DOHH2 (cell line): ENCODE results near the gene ZNRF4.

Source experiments
- H3F3A ChIP-seq: fragments of 200-600 bp; sonication (generic), shearing (Covaris generic); 2 replicates; pipeline ENCODE4 v1.6.0; 2016; ENCODE audit warnings: antibody characterized with exemption, mild to moderate bottlenecking; ENCODE audit not compliant: control insufficient read depth, insufficient read depth
- H3K27ac ChIP-seq: fragments of 200-600 bp; sonication (generic); 2 replicates; pipeline ENCODE4 v1.5.1; 2014; ENCODE audit warnings: low read depth, mild to moderate bottlenecking, low read length, moderate library complexity
- H3K27me3 ChIP-seq: fragments of 200-600 bp; sonication (generic); 2 replicates; pipeline ENCODE4 v1.6.1; 2014; ENCODE audit warnings: mild to moderate bottlenecking, low read length, mixed read lengths; ENCODE audit not compliant: control insufficient read depth
- H3K36me3 ChIP-seq: fragments of 200-600 bp; sonication (generic); 2 replicates; pipeline ENCODE4 v1.6.1; 2014; ENCODE audit warnings: mild to moderate bottlenecking, low read length, moderate library complexity, mixed read lengths; ENCODE audit not compliant: control insufficient read depth
- H3K4me1 ChIP-seq: fragments of 200-600 bp; sonication (generic); 2 replicates; pipeline ENCODE4 v1.6.1; 2014; ENCODE audit warnings: mild to moderate bottlenecking, low read length, mixed read lengths; ENCODE audit not compliant: control insufficient read depth
- H3K4me2 ChIP-seq: fragments of 200-600 bp; sonication (generic); 2 replicates; pipeline ENCODE4 v1.6.0; 2014; ENCODE audit warnings: mild to moderate bottlenecking, low read length, moderate library complexity
- H3K4me3 ChIP-seq: fragments of 200-600 bp; sonication (generic); 2 replicates; pipeline ENCODE4 v1.5.1; 2014; ENCODE audit warnings: mild to moderate bottlenecking, low read length, mixed read lengths
- H3K79me2 ChIP-seq: fragments of 200-600 bp; sonication (generic); 2 replicates; pipeline ENCODE4 v1.6.1; 2014; ENCODE audit warnings: mild to moderate bottlenecking, low read length, mixed read lengths; ENCODE audit not compliant: control insufficient read depth
- H3K9me2 ChIP-seq: fragments of 200-600 bp; sonication (generic); replicated peaks from 2 replicates; pipeline ENCODE4 v1.6.1; 2014; ENCODE audit warnings: mild to moderate bottlenecking, low read length, mixed read lengths; ENCODE audit not compliant: control insufficient read depth
- H3K9me3 ChIP-seq: fragments of 200-600 bp; sonication (generic); 2 replicates; pipeline ENCODE4 v1.6.1; 2014; ENCODE audit warnings: antibody characterized with exemption, low read length, mixed read lengths; ENCODE audit not compliant: control insufficient read depth, insufficient read depth
- H4K20me1 ChIP-seq: fragments of 200-600 bp; sonication (generic); 2 replicates; pipeline ENCODE4 v1.6.0; 2014; ENCODE audit warnings: low read depth, mild to moderate bottlenecking, antibody characterized with exemption, low read length, moderate library complexity; ENCODE audit not compliant: control insufficient read depth, insufficient read depth
- EZH2phosphoT487 ChIP-seq: fragments of 200-600 bp; sonication (generic); IDR thresholded peaks from 2 replicates; pipeline ENCODE4 v1.6.1; 2017; ENCODE audit warnings: borderline replicate concordance, mild to moderate bottlenecking, antibody characterized with exemption, low read length, moderate library complexity, mixed read lengths
- TF ChIP-seq, protein P1 (sequence below): fragments of 200-600 bp; sonication (generic); IDR thresholded peaks from one replicate; pipeline ENCODE4 v1.5.1; 2014; ENCODE audit warnings: antibody characterized with exemption, mild to moderate bottlenecking, low read depth, low read length; ENCODE audit not compliant: poor library complexity, severe bottlenecking

ZNRF4 gene

DNA sequence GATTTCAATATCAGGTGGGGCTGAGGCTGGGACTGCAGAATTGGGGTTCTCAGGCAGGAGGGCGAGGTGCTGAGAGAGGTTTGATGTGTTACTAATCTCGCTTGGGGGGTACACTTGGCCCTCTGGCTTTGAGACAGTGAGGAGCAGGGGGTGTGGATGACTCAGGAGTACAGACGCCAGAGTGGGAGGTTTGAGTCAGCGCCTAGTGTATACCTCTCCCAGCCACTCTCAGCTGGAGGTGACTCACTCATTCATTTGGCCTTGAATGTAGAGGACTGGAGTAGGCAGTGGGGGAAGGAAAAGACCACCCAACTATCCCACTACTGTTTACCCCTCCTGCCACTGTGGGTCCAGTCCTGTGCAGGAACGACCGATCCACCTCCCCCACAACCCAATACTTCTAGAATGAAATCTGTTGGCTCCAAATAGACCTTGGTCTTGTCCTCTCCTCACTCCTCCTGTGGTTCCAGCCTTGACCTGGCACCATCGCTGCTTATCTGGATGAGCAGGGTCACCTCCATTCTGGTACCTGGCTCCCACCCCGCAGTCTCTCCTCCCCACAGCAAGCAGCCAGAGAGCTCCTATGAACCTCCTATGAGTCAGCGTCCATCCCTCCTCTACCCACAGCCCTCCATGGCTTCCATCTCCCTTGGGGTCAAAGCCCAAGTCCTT lies 20.1 kb upstream of the ZNRF4 start:
- no peak overlapping the region for H3K4me2 ChIP-seq
- H3F3A ChIP-seq = no peaks in the 10 kb centered on the region
- H3K4me1 ChIP-seq = no peaks in the 10 kb centered on the region
- no peaks in the 10 kb centered on the region for H3K79me2 ChIP-seq
- no peaks in the 10 kb centered on the region for H3K27me3 ChIP-seq
- no peaks in the 10 kb centered on the region for H3K9me3 ChIP-seq
- H4K20me1 ChIP-seq = no peaks in the 10 kb centered on the region
- TF ChIP-seq, protein P1, sequence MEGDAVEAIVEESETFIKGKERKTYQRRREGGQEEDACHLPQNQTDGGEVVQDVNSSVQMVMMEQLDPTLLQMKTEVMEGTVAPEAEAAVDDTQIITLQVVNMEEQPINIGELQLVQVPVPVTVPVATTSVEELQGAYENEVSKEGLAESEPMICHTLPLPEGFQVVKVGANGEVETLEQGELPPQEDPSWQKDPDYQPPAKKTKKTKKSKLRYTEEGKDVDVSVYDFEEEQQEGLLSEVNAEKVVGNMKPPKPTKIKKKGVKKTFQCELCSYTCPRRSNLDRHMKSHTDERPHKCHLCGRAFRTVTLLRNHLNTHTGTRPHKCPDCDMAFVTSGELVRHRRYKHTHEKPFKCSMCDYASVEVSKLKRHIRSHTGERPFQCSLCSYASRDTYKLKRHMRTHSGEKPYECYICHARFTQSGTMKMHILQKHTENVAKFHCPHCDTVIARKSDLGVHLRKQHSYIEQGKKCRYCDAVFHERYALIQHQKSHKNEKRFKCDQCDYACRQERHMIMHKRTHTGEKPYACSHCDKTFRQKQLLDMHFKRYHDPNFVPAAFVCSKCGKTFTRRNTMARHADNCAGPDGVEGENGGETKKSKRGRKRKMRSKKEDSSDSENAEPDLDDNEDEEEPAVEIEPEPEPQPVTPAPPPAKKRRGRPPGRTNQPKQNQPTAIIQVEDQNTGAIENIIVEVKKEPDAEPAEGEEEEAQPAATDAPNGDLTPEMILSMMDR = no peak
- H3K36me3 ChIP-seq = no peaks in the 10 kb centered on the region
- no peaks in the 10 kb centered on the region for H3K9me2 ChIP-seq
- no peak overlapping the region for H3K27ac ChIP-seq
- no peak overlapping the region for H3K4me3 ChIP-seq

DNA sequence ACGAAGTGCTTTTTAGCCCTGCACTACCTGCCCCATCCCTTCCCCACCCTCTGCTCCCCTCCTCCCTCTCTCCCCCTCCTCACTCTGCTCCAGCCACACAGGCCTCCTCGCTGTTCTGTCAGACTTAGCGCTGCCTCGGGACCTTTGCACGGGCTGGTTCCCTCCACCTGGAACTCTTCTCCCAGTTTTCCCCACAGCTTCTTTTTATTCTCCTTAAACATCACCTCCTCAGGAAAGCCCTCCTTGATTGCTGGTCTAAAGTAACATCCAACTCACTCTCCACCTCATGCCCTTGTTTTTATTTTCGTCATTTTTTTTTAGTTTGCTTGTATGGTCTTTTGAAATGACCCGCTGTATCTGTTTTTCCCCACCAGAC lies 19.6 kb upstream of the ZNRF4 start:
- Histone ChIP-seq H3K9me2 (no peaks in the 10 kb centered on the region), H3F3A (no peaks in the 10 kb centered on the region), H3K27me3 (no peaks in the 10 kb centered on the region), H3K36me3 (no peaks in the 10 kb centered on the region), H4K20me1 (no peaks in the 10 kb centered on the region), H3K4me1 (no peaks in the 10 kb centered on the region), H3K4me3 (no peak overlapping the region), H3K9me3 (no peaks in the 10 kb centered on the region), H3K27ac (no peak overlapping the region), H3K79me2 (no peaks in the 10 kb centered on the region), H3K4me2 (no peak overlapping the region)
- no peak for TF ChIP-seq EZH2phosphoT487
- TF ChIP-seq, protein P1 = no peak

DNA sequence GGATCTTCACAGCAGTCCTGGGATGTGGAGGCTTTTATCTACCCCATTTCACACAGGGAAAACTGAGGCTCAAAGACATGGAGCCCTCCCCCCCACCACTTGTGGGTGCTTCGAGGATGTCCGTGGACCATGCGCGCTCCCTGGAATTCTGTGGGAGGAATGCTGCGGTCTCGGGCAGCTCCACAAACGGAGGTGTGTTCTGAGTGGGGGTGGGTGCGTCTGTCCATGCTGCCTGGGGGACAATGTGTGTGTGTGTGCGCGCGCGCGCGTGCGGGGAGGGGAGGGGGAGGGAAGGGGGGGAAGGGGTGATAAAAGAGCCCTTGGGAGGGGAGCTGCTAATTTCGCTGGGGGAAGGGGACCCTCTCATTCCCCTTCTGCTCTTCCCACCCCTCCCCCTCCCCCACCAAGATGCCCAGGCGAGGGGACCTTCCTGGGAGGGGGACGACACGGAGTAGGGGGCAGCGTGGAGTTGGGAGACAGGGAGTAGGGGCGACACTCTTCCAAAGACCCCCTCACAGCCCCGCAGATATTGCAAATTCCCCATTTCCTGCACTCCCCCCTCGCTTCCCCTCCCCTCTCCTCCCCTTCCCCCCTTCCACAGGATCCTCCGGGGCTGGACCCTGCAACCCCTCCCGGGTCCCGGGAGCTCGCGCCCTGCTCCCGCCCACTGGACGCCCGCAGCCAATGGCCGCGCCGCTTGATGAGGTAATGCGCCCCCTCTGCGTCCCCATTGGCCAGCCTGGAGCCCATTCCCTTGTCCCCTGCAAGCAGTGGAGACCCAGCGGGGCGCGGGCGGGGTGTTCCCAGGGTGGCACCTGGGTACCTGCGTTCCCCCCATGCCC lies 18.9 kb upstream of the ZNRF4 start:
- H3K27ac ChIP-seq = no peak overlapping the region
- no peaks in the 10 kb centered on the region for H3K4me1 ChIP-seq
- no peaks in the 10 kb centered on the region for H3K9me3 ChIP-seq
- H3K4me2 ChIP-seq = no peak overlapping the region
- H3K79me2 ChIP-seq = no peaks in the 10 kb centered on the region
- no peaks in the 10 kb centered on the region for H3K27me3 ChIP-seq
- no peaks in the 10 kb centered on the region for H3F3A ChIP-seq
- H3K9me2 ChIP-seq = no peaks in the 10 kb centered on the region
- no peak for TF ChIP-seq EZH2phosphoT487
- TF ChIP-seq, protein P1 = no peak
- no peaks in the 10 kb centered on the region for H3K36me3 ChIP-seq
- no peak overlapping the region for H3K4me3 ChIP-seq
- H4K20me1 ChIP-seq = no peaks in the 10 kb centered on the region
